ENCODE results near the gene CLEC16A. TPM values are rescaled to one million over a fixed set of nuclear protein-coding genes. Genes with fewer than 3 reads are reported as not detected.

Gene CLEC16A
- total RNA-seq, 4 donors from 2014 or later, result 20.3 to 25.7 (median 25.1) TPM

DNA sequence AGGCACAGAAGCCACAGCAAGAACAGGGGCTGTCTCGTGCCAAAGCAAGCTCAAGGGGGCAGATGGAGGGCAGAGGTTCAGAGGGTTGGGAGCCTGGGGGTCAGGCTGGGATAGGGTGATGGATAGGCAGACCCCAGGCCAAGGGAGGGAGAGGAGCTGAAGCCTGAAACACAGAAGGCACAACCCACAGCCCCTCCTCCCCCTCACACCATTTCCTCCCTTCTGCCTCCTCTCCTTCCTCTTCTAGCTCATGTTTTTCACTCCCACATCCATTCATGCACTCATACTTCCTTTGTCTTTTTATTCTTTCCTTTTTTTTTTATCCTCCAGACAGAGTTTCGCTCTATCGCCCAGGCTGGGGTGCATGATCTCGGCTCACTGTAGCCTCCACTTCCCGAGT is 250.5 kb downstream of the CLEC16A start:
- intact Hi-C loops (cut with DNase I), result no loop called here
- no peak overlapping the region for H3K4me3 ChIP-seq
- no peaks in the 10 kb centered on the region for H3K9me3 ChIP-seq
- peaks cover 0 to 17% (median 9%) of the 10 kb centered on the region in 3 donors for H3K4me1 ChIP-seq
- H3K27me3 ChIP-seq, result peaks cover 0 to 31% (median 0%) of the 10 kb centered on the region in 4 donors
- H3K27ac ChIP-seq, result no peak overlapping the region
- no peak for TF ChIP-seq POLR2A (IDR thresholded peaks at IDR 0.05)
- TF ChIP-seq, protein P1, sequence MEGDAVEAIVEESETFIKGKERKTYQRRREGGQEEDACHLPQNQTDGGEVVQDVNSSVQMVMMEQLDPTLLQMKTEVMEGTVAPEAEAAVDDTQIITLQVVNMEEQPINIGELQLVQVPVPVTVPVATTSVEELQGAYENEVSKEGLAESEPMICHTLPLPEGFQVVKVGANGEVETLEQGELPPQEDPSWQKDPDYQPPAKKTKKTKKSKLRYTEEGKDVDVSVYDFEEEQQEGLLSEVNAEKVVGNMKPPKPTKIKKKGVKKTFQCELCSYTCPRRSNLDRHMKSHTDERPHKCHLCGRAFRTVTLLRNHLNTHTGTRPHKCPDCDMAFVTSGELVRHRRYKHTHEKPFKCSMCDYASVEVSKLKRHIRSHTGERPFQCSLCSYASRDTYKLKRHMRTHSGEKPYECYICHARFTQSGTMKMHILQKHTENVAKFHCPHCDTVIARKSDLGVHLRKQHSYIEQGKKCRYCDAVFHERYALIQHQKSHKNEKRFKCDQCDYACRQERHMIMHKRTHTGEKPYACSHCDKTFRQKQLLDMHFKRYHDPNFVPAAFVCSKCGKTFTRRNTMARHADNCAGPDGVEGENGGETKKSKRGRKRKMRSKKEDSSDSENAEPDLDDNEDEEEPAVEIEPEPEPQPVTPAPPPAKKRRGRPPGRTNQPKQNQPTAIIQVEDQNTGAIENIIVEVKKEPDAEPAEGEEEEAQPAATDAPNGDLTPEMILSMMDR (IDR thresholded peaks at IDR 0.05), result no peak
- 67 to 83% methylated on average over 5 of the region's 5 CpGs for WGBS, 2 donors
- H3K36me3 ChIP-seq, result no peaks in the 10 kb centered on the region
- DNase-seq, result no peak

- TF ChIP-seq POLR2A (IDR thresholded peaks at IDR 0.05), result no peak
- TF ChIP-seq, protein P1 (IDR thresholded peaks at IDR 0.05), result no peak
- Histone ChIP-seq H3K27ac (no peak overlapping the region), H3K4me3 (no peak overlapping the region), H3K36me3 (no peaks in the 10 kb centered on the region), H3K27me3 (peaks cover 0 to 33% (median 0%) of the 10 kb centered on the region in 4 donors), H3K4me1 (peaks cover 0 to 13% (median 9%) of the 10 kb centered on the region in 3 donors), H3K9me3 (no peaks in the 10 kb centered on the region)
- DNase-seq, result no peak
- WGBS, 2 donors, result 48 to 88% methylated on average over 3 of the region's 3 CpGs
- intact Hi-C loops (cut with DNase I), result no loop called here
Measured at GRCh38 chr16:11196286-11196828, 252.0 kb downstream of the CLEC16A start.

DNA sequence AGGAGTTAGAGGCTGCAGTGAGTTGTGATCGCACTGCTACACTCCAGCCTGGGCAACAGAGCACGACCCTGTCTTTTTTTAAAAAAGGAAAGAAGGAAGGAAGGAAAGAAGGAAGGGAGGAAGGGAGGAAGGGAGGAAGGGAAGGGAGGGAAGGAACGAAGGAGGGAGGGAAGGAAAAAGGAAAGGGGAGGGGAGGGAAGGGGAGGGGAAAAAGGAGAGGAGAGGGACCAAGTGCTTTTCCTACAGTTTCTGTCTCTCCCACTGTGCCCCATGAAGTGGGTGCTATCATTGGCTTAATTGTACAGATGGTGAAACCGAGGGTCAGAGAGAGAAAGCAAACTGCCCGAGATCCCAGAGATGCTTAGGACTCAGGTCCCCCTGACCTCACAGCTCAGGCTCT is 254.0 kb downstream of the CLEC16A start:
- Histone ChIP-seq H3K36me3 (no peaks in the 10 kb centered on the region), H3K9me3 (no peaks in the 10 kb centered on the region), H3K4me3 (no peak overlapping the region), H3K27ac (no peak overlapping the region), H3K27me3 (peaks cover 0 to 45% (median 0%) of the 10 kb centered on the region in 4 donors), H3K4me1 (peaks cover 5 to 26% (median 21%) of the 10 kb centered on the region in 3 donors)
- no peak for DNase-seq
- WGBS, 2 donors, result 56 to 67% methylated on average over 4 to 5 of the region's 5 CpGs
- intact Hi-C loops (cut with DNase I), result no loop called here
- no peak for TF ChIP-seq POLR2A (IDR thresholded peaks at IDR 0.05)
- TF ChIP-seq, protein P1 (IDR thresholded peaks at IDR 0.05), result no peak

- Histone ChIP-seq H3K36me3 (no peaks in the 10 kb centered on the region), H3K4me1 (peaks cover 5 to 26% (median 21%) of the 10 kb centered on the region in 3 donors), H3K9me3 (no peaks in the 10 kb centered on the region), H3K27me3 (peaks cover 0 to 47% (median 0%) of the 10 kb centered on the region in 4 donors), H3K4me3 (no peak overlapping the region), H3K27ac (no peak overlapping the region)
- 42 to 64% methylated on average over 2 to 5 of the region's 8 CpGs for WGBS, 2 donors
- DNase-seq, result no peak
- TF ChIP-seq, protein P1 (IDR thresholded peaks at IDR 0.05), result no peak
- no peak for TF ChIP-seq POLR2A (IDR thresholded peaks at IDR 0.05)
- intact Hi-C loops (cut with DNase I), result no loop called here
Measured at GRCh38 chr16:11198828-11199227, 254.5 kb downstream of the CLEC16A start.

- intact Hi-C loops (cut with DNase I), result no loop called here
Measured at GRCh38 chr16:11200592-11200991, 256.2 kb downstream of the CLEC16A start.

More at GRCh38 chr16:11200592-11200991, 256.2 kb downstream of the CLEC16A start:
- 43 to 64% methylated on average over 7 to 10 of the region's 10 CpGs for WGBS, 2 donors
- Histone ChIP-seq H3K4me3 (no peak overlapping the region), H3K27ac (no peak overlapping the region), H3K27me3 (peaks cover 0 to 60% (median 0%) of the 10 kb centered on the region in 4 donors), H3K9me3 (no peaks in the 10 kb centered on the region), H3K4me1 (peaks cover 5 to 29% (median 21%) of the 10 kb centered on the region in 3 donors), H3K36me3 (no peaks in the 10 kb centered on the region)
- TF ChIP-seq, protein P1 (IDR thresholded peaks at IDR 0.05), result no peak
- TF ChIP-seq POLR2A (IDR thresholded peaks at IDR 0.05), result no peak
- DNase-seq, result no peak
